HCT116 (cell line): ENCODE data around the gene CSPG4.

Experiments used
- CTCF ChIP-seq, 3 experiments: fragments of 200-600 bp in 1 of 3; sonication (generic) in 1 of 3; IDR thresholded peaks in 2 of 3; conservative IDR thresholded peaks in 1 of 3; 2 replicates each; pipeline ENCODE4 v1.5.1; 2012 to 2017; ENCODE audit warnings: low read depth in 2 of 3, low read length in 2 of 3, antibody characterized with exemption in 1 of 3, borderline replicate concordance in 1 of 3, control low read depth in 1 of 3, mild to moderate bottlenecking in 1 of 3, mixed read lengths in 1 of 3, mixed run types in 1 of 3, moderate library complexity in 1 of 3; ENCODE audit not compliant: insufficient read depth in 1 of 3
- EZH2 ChIP-seq: fragments of 200-600 bp; sonication (generic); IDR thresholded peaks from 2 replicates; pipeline ENCODE4 v1.6.1; 2017; ENCODE audit warnings: antibody characterized with exemption, mixed run types
- FOSL1 ChIP-seq: IDR thresholded peaks from 2 replicates; pipeline ENCODE4 v1.6.1; 2012; ENCODE audit warnings: low read depth
- RAD21 ChIP-seq: IDR thresholded peaks from 2 replicates; pipeline ENCODE4 v1.6.1; 2012; ENCODE audit warnings: low read depth, mild to moderate bottlenecking

DNA sequence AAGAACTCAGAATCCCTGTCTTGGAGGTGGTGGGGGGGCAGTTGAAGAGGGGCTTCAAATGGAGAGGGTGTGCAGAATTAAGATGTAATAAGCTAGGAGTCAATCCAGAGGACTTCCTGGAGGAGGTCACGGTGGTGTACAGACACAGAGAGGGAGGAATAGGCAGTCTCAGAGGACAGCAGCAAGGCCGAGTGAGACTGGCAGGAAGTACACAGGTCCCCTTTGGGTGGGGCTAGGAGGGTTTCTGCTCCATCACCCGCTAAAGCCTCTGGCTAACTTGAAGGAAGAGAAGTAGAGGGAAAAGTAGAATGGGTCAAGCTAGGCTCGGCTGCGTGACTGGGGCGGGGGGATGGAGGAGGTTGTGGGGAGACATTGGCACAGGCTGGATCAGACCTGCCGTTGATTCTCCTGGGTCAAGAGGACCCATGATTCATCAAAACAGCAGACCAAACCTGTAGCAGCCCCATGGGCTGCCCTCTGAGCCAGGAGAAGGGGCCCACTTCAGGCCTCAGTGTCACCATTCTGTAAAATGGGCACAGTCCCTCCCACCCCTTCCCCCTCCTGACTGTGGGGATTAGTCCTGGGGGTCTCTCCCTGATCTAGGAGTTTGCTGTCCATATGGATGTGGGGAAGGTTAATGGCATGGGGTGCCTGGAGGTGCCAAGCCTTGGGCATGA is 16.9 kb downstream of the CSPG4 start:
- TF ChIP-seq RAD21 (no peak), CTCF (IDR thresholded peaks at IDR 0.05 in 2 of 3, conservative IDR thresholded peaks at IDR 0.05 in 1 of 3; ENCODE audit: borderline replicate concordance in 1 of 3, insufficient read depth in 1 of 3, low read depth in 2 of 3, low read length in 2 of 3) (no peak), FOSL1 (no peak), EZH2 (no peak)
